ENCODE measurements around the gene AGPAT3.
"Not testable (repeated sequence)": the region's sequence is repeated elsewhere in the genome, so short reads cannot be mapped to it uniquely, and the experiment has no call there.

The AGPAT3 gene

GRCh38 chr21:43832648-43833047, 32.4 kb upstream of the AGPAT3 start:
- in situ Hi-C loops (cut with MboI; ENCODE audit: low sequenced_read_pairs), result no loop called here

GRCh38 chr21:43834146-43834905, 30.7 kb upstream of the AGPAT3 start:
- in situ Hi-C loops (cut with MboI; ENCODE audit: low sequenced_read_pairs), result no loop called here

- in situ Hi-C loops (cut with MboI; ENCODE audit: low sequenced_read_pairs), result no loop called here
These were observed 30.0 kb upstream of the AGPAT3 start for GRCh38 chr21:43835050-43835449.

GRCh38 chr21:43835861-43836260, 29.2 kb upstream of the AGPAT3 start:
- in situ Hi-C loops (cut with MboI; ENCODE audit: low sequenced_read_pairs), result no loop called here

DNA sequence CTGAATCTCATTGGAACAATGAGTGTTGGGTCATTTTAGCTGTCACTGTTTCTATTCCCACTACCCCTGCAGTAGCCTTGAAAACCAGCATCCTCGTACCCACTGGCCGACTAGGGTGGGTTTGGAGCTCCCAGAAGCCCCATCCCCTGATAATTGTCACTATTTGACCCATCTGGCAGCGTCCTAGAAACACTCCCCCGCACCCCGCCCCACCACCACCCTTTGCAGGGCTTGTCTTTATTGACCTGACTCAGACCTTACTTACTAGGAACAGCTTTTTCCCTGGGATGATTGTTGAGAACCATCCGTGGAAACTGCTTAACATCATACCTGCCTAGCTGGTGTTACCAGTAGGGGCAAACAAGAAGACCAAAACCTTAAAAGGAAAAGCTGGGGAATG, 28.4 kb upstream of the AGPAT3 start:
- in situ Hi-C loops (cut with MboI; ENCODE audit: low sequenced_read_pairs), result no loop called here

DNA sequence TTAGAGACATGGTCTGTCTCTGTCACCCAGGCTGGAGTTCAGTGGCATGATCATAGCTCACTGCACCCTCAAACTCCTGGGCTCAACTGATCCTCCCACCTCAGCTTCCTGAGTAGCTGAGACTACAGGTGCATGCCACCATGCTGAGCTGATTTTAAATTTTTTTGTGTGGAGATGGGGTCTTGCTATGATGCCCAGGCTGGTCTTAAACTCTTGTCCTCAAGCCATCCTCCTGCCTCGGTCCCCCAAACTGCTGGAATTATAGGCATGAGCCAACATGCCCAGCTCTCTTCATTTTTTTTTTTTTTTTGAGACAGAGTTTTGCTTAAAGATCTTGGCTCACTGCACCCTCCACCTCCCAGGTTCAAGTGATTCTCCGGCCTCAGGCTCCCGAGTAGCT, 24.8 kb upstream of the AGPAT3 start:
- in situ Hi-C loops (cut with MboI; ENCODE audit: low sequenced_read_pairs), result no loop called here

DNA sequence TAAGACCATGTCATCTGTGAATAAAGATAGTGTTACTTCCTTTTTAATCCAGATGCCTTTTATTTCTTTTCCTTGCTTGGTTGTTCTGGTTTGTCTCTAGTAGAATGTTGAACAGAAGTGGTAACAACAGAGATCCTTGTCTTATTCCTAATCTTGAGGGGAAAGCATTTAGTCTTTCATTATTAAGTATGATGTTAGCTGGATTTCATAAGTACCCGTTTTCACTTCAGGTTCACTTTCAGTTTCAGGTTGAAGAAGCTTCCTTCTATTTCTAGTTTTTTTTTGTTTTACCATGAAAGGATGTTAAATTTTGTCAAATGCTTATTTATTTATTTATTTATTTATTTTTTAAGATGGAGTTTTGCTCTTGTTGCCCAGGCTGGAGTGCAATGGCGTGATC, 22.3 kb upstream of the AGPAT3 start:
- in situ Hi-C loops (cut with MboI; ENCODE audit: low sequenced_read_pairs), result no loop called here

DNA sequence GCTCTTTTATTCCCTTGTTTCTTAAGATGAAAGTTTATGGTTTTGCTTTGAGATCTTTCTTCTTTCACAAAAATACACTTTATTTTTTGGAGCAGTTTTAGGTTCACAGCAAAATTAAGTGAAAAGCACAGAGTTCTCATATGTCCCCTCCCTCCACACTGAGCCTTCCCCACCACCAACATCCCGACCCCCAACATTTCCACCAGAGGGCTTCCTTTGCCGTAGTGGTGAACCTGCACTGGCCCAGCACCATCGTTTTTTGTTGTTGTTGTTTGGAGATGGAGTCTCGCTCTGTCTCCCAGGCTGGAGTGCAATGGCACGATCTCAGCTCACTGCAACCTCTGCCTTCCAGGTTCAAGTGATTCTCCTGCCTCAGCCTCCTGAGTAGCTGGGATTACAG, 20.1 kb upstream of the AGPAT3 start:
- in situ Hi-C loops (cut with MboI; ENCODE audit: low sequenced_read_pairs), result not testable (repeated sequence)

DNA sequence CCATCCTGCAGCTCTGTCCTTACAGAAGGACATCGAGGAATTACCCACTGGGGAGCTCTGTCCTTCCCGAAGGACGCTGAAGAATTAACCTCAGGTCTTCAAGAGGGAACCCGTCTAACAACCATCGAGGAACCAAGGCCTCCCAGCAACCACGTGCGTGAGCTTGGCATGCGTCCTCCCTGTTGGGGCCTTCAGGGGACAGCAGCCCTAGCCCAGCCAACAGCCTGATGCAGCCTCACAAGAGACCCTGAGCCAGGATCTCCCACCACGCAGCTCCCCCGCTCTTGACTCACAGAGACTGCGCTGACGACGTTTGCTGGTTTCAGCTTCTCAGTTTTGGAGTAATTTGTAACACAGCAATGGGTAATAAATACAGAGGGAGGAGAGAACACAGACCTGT, 19.6 kb upstream of the AGPAT3 start:
- in situ Hi-C loops (cut with MboI; ENCODE audit: low sequenced_read_pairs), result no loop called here

DNA sequence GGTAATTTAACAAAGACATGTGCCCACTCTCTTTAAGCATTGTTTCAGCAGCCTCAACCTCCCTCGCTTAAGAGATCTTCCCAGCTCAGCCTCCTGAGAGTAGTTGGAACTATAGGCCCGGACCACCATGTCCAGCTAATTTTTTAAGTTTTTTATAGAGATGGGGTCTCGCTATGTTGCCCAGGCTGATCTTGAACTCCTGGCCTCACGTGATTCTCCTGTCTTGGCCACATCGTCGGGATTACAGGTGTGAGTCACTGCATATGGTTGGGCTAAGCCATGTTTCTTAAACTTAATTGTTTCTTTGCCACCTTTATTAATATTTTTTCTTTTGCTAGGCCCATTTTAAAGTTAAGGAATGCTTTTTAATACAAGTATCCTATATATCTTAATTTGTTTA, 18.6 kb upstream of the AGPAT3 start:
- in situ Hi-C loops (cut with MboI; ENCODE audit: low sequenced_read_pairs), result no loop called here

- in situ Hi-C loops (cut with MboI; ENCODE audit: low sequenced_read_pairs), result no loop called here
These were observed 17.7 kb upstream of the AGPAT3 start for GRCh38 chr21:43847301-43847700.

DNA sequence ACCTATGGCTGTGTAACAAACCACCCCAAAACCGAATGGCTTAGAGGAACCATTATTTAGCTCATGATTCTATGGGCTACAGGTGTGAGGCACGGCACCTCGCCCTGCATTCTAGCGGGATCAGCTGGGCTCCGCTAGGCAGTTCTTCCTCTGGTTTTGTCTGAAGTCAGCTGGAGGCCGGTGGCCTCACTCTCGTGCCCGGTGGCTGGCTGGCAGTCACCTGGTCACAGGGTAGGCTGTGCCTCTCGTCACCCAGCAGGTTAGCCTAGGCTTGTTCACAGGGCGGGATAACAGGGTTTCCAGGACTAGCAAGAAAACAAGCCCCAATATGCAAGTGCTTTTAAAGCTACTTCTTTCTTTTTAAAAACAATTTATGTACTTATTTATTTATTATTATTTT, 16.3 kb upstream of the AGPAT3 start:
- in situ Hi-C loops (cut with MboI; ENCODE audit: low sequenced_read_pairs), result no loop called here

- in situ Hi-C loops (cut with MboI; ENCODE audit: low sequenced_read_pairs), result no loop called here
These were observed 15.3 kb upstream of the AGPAT3 start for GRCh38 chr21:43849532-43850299.

- in situ Hi-C loops (cut with MboI; ENCODE audit: low sequenced_read_pairs), result no loop called here
These were observed 14.2 kb upstream of the AGPAT3 start for GRCh38 chr21:43850728-43851295.

DNA sequence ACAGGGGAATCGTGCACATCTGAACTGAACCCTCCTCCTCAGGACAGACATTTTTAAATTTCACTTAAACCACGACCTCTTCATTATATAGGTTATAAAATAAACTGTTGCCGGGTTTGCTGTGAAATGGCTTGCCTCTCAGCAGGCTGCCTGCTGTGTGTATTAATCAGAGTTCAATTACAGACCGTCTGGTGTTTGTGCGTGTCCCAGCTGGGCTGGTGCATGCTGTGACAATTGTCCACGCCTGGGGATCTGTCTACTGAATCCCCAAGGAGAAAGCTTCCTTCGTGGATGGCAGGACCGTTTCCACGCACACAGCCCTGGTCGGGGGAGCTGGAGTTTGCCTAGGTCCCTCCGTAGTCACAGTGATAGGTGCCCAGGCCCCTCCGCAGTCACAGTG, 13.4 kb upstream of the AGPAT3 start:
- in situ Hi-C loops (cut with MboI; ENCODE audit: low sequenced_read_pairs), result no loop called here

DNA sequence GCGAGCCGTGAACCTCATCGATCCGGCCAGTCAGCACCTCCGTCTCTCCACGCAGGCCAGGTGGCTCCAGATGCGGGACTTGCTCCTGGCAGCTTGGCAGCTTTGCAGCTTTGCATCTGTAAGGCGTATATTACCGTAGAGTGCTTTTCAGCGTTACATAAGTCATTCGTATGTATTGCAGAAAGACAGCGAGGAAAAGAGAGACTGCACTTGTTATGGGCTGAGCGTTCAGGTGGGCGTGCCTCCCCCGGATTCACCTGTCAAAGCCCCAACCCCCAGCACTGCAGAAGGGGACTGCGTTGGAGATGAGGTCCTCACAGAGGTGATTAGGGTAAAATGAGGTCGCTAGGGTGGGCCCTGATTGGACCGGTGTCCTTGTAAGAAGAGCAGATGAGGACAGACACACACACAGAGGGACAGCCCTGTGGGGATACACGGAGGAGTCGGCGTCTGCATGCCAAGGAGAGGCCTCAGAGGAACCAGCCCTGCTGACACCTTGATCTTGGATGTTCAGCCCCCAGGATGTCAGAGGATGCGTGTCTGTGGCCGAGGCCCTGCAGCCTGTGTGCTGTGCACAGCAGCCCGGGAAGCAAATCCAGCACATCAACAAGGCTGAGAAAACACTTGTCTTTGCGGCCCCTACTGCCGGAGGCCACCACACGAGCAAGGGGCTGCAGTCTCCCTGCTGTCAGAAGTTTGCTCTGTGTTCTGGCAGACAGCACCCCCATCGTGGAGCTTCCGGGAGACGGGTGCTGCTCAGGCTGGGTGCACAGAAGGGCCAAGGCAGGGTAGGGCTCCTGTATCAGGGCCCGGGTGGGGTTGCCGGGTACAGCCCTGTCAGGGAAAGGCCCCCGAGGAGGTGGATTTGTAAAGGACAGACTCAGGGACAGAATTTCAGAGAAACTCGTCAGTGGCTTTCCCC, 10.9 kb upstream of the AGPAT3 start:
- in situ Hi-C loops (cut with MboI; ENCODE audit: low sequenced_read_pairs), result no loop called here

GRCh38 chr21:43854773-43855633, 10.0 kb upstream of the AGPAT3 start:
- in situ Hi-C loops (cut with MboI; ENCODE audit: low sequenced_read_pairs), result no loop called here

GRCh38 chr21:43855955-43856354, 9.1 kb upstream of the AGPAT3 start:
- in situ Hi-C loops (cut with MboI; ENCODE audit: low sequenced_read_pairs), result no loop called here

DNA sequence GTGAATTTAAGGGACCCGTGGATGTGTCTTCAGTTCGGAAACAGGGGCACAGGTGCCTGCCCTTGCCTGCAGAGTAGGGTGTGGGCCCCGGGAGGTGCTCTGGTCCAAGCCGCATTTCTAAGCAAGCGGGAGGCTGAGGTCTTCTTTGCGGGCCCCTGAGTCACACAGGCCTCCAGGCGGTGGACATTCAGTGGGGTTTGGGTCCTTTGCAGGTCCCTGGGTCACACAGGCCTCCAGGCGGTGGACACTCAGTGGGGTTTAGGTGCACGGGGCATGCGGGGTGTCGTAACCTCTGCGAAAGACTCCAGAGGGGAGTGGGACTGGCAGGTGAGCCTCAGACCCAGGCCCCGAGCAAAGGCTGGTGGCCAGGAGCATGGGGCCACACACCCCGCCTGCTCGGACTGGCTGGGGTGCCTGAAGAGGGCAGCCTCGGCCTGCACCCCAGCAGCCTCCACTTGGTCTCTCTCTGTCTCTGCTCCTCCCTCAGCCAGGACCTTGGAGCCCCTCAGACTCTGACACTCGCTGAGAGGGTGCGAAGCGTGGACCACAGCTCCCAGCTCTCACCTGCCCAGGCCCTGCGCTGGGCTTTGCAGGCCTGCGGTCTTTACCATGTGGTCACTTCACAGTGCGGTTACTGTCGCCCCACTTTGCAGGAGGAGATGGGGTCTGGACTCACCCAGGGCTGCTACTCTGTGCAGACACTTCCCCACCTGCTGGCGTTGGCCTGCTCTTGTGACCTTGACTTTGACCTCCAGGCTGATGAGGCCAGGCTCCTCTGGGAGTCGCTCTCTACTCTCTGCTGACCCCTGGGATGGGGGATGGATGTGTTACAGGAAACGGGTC, 6.0 kb upstream of the AGPAT3 start:
- in situ Hi-C loops (cut with MboI; ENCODE audit: low sequenced_read_pairs), result no loop called here
